GM12878 (cell line): Measurements from ENCODE around the gene RAF1.

Source experiments
- EP300 ChIP-seq, 2 experiments: fragments of 150-350 bp in 1 of 2; IDR thresholded peaks; 2 replicates each; pipeline ENCODE4 v1.6.1; 2011 to 2012; ENCODE audit warnings: low read depth in 2 of 2, low read length in 2 of 2, borderline replicate concordance in 1 of 2, improper control_type of control experiment in 1 of 2, inconsistent platforms in 1 of 2; ENCODE audit not compliant: control insufficient read depth in 1 of 2
- EZH2 ChIP-seq: IDR thresholded peaks from 2 replicates; pipeline ENCODE4 v1.6.1; 2012; ENCODE audit warnings: low read depth, mild to moderate bottlenecking, control low read depth, inconsistent platforms, low read length, borderline replicate concordance; ENCODE audit not compliant: control insufficient read depth
- POLR2A ChIP-seq: IDR thresholded peaks from 2 replicates; pipeline ENCODE4 v1.6.1; 2011; ENCODE audit warnings: low read depth, mild to moderate bottlenecking, low read length
- TARDBP ChIP-seq: IDR thresholded peaks from 2 replicates; pipeline ENCODE4 v1.6.1; 2016; ENCODE audit warnings: borderline replicate concordance
- TF ChIP-seq, protein P1 (sequence below), 3 experiments: IDR thresholded peaks in 2 of 3; conservative IDR thresholded peaks in 1 of 3; 2 replicates each; pipeline ENCODE4 v1.5.1; 2011; ENCODE audit warnings: low read depth in 3 of 3, low read length in 3 of 3, mild to moderate bottlenecking in 3 of 3, control low read depth in 2 of 3, moderate library complexity in 2 of 3, inconsistent platforms in 1 of 3, mixed read lengths in 1 of 3; ENCODE audit not compliant: control insufficient read depth in 2 of 3, insufficient read depth in 1 of 3; ENCODE audit errors: extremely low read depth in 1 of 3

- TF ChIP-seq, protein P1, sequence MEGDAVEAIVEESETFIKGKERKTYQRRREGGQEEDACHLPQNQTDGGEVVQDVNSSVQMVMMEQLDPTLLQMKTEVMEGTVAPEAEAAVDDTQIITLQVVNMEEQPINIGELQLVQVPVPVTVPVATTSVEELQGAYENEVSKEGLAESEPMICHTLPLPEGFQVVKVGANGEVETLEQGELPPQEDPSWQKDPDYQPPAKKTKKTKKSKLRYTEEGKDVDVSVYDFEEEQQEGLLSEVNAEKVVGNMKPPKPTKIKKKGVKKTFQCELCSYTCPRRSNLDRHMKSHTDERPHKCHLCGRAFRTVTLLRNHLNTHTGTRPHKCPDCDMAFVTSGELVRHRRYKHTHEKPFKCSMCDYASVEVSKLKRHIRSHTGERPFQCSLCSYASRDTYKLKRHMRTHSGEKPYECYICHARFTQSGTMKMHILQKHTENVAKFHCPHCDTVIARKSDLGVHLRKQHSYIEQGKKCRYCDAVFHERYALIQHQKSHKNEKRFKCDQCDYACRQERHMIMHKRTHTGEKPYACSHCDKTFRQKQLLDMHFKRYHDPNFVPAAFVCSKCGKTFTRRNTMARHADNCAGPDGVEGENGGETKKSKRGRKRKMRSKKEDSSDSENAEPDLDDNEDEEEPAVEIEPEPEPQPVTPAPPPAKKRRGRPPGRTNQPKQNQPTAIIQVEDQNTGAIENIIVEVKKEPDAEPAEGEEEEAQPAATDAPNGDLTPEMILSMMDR (IDR thresholded peaks at IDR 0.05 in 2 of 3, conservative IDR thresholded peaks at IDR 0.05 in 1 of 3; ENCODE audit: control insufficient read depth in 2 of 3, extremely low read depth in 1 of 3, insufficient read depth in 1 of 3, low read depth in 3 of 3, low read length in 3 of 3): no peak
- TF ChIP-seq TARDBP: no peak
- no peak for TF ChIP-seq EZH2
- no peak for TF ChIP-seq EP300 (IDR thresholded peaks at IDR 0.05; ENCODE audit: borderline replicate concordance in 1 of 2, control insufficient read depth in 1 of 2, low read depth in 2 of 2, low read length in 2 of 2)
- no peak for TF ChIP-seq POLR2A
These were observed 106.3 kb downstream of the RAF1 start for GRCh38 chr3:12557473-12558100.
